ENCODE measurements around the gene CFAP74.

Gene CFAP74

GRCh38 chr1:2019571-2020309 lies 16.2 kb upstream of the CFAP74 start:
- no peak for DNase-seq

GRCh38 chr1:2019172-2019543 lies 15.6 kb upstream of the CFAP74 start, which contains the start of gene GABRD:
GABRD (plus strand) TSS chr1:2019345; CDS start chr1:2019424, 79 bp downstream.
- DNase-seq: peak in 1 of 51 donors; percentile 27

- DNase-seq: no peak
Observed at GRCh38 chr1:2018217-2019171, 14.9 kb upstream of the CFAP74 start.

GRCh38 chr1:2016123-2016522 lies 12.5 kb upstream of the CFAP74 start:
- peak in 3 of 51 donors; percentile 5 to 18 (median 7) for DNase-seq

GRCh38 chr1:2014741-2015735 lies 11.5 kb upstream of the CFAP74 start:
- no peak for DNase-seq

- DNase-seq: no peak
Observed at GRCh38 chr1:2014181-2014580, 10.6 kb upstream of the CFAP74 start.

GRCh38 chr1:2009101-2010053 lies 5.8 kb upstream of the CFAP74 start:
- no peak for DNase-seq

GRCh38 chr1:2004856-2005255 lies 1.3 kb upstream of the CFAP74 start:
- no peak for DNase-seq

- no peak for DNase-seq
Observed at GRCh38 chr1:2001773-2002411, 1.7 kb downstream of the CFAP74 start.

GRCh38 chr1:2000850-2001249 lies 2.7 kb downstream of the CFAP74 start:
- DNase-seq: no peak

- no peak for DNase-seq
Observed at GRCh38 chr1:2000432-2000831, 3.2 kb downstream of the CFAP74 start.

- no peak for DNase-seq
Observed at GRCh38 chr1:1997576-1997975, 6.0 kb downstream of the CFAP74 start.

- no peak for DNase-seq
Observed at GRCh38 chr1:1996207-1996651, 7.4 kb downstream of the CFAP74 start.

GRCh38 chr1:1994536-1994935 lies 9.1 kb downstream of the CFAP74 start:
- DNase-seq: no peak

GRCh38 chr1:1990222-1990621 lies 13.4 kb downstream of the CFAP74 start:
- peak in 7 of 51 donors; percentile 8 to 39 (median 13) for DNase-seq

- no peak for DNase-seq
Observed at GRCh38 chr1:1989789-1990188, 13.8 kb downstream of the CFAP74 start.

- DNase-seq: peak in 5 of 51 donors; percentile 11 to 49 (median 15)
Observed at GRCh38 chr1:1989102-1989542, 14.5 kb downstream of the CFAP74 start.

GRCh38 chr1:1988061-1988945 lies 15.3 kb downstream of the CFAP74 start:
- DNase-seq: no peak
